K562 (cell line): ENCODE measurements around the gene NOP16. TPM values are rescaled to one million over a fixed set of nuclear protein-coding genes. Genes with fewer than 3 reads are reported as not detected.

Experiments
- ADNP ChIP-seq: fragments of 200-800 bp; sonication (Bioruptor generic); IDR thresholded peaks from 2 replicates; pipeline ENCODE4 v1.6.1; 2016; ENCODE audit warnings: missing genetic modification characterization, missing compliant biosample characterization
- ATF7 ChIP-seq: fragments of 450-650 bp; IDR thresholded peaks from 2 replicates; pipeline ENCODE4 v1.7.1; 2014; ENCODE audit warnings: mild to moderate bottlenecking, moderate library complexity
- CBX3 ChIP-seq, 2 experiments: IDR thresholded peaks; 1 replicate in 1 of 2; 2 replicates in 1 of 2; pipeline ENCODE4 v1.6.1; 2012; ENCODE audit warnings: inconsistent platforms in 2 of 2, low read length in 2 of 2, borderline replicate concordance in 1 of 2, control low read depth in 1 of 2
- CEBPB ChIP-seq: fragments of 450-650 bp; IDR thresholded peaks from 2 replicates; pipeline ENCODE4 v1.6.1; 2016; ENCODE audit warnings: missing genetic modification characterization, missing compliant biosample characterization
- CEBPG ChIP-seq, 3 experiments: fragments of 200-800 bp in 1 of 3; sonication (Bioruptor generic) in 1 of 3; sonication (generic) in 1 of 3; formaldehyde crosslinking in 1 of 3; IDR thresholded peaks in 2 of 3; conservative IDR thresholded peaks in 1 of 3; 2 replicates each; pipeline versions ENCODE4 v1.6.1 to v1.8.0; 2016 to 2022; ENCODE audit warnings: missing compliant biosample characterization in 2 of 3, missing genetic modification characterization in 2 of 3, mild to moderate bottlenecking in 1 of 3, missing genetic modification reagents in 1 of 3
- CREB5 ChIP-seq: fragments of 250-450 bp; sonication (Bioruptor Pico); IDR thresholded peaks from 2 replicates; pipeline ENCODE4 v1.5.0; 2020; ENCODE audit warnings: mild to moderate bottlenecking
- E2F1 ChIP-seq: sonication (generic); formaldehyde crosslinking; IDR thresholded peaks from 2 replicates; pipeline ENCODE4 v1.8.1; 2023; ENCODE audit warnings: mild to moderate bottlenecking, missing genetic modification reagents, moderate library complexity
- JUN ChIP-seq, 2 experiments: sonication (generic) in 1 of 2; formaldehyde crosslinking in 1 of 2; IDR thresholded peaks; 2 replicates each; pipeline versions ENCODE4 v1.6.1 to v1.8.0; 2012 to 2022; ENCODE audit warnings: borderline replicate concordance in 2 of 2, mild to moderate bottlenecking in 2 of 2, improper control_type of control experiment in 1 of 2, low read depth in 1 of 2, low read length in 1 of 2, missing genetic modification reagents in 1 of 2
- NR2C2 ChIP-seq, 2 experiments: fragments of 200-800 bp in 1 of 2; sonication (Bioruptor generic) in 1 of 2; sonication (generic) in 1 of 2; formaldehyde crosslinking in 1 of 2; IDR thresholded peaks; 2 replicates each; pipeline versions ENCODE4 v1.6.1 to v1.8.0; 2016 to 2022; ENCODE audit warnings: mild to moderate bottlenecking in 1 of 2, missing compliant biosample characterization in 1 of 2, missing genetic modification characterization in 1 of 2, missing genetic modification reagents in 1 of 2
- PHTF2 ChIP-seq: fragments of 250-450 bp; sonication (Bioruptor Pico); IDR thresholded peaks from 2 replicates; pipeline ENCODE4 v1.5.0; 2021; ENCODE audit warnings: mild to moderate bottlenecking
- POLR2G ChIP-seq: fragments of 200-400 bp; formaldehyde crosslinking; IDR thresholded peaks from 2 replicates; pipeline ENCODE4 v1.6.1; 2017; ENCODE audit warnings: low read depth, mild to moderate bottlenecking, antibody characterized with exemption, low read length, moderate library complexity
- RERE ChIP-seq: sonication (generic); formaldehyde crosslinking; IDR thresholded peaks from 2 replicates; pipeline ENCODE4 v1.8.0; 2023; ENCODE audit warnings: missing genetic modification reagents, mild to moderate bottlenecking, borderline replicate concordance
- SOX6 ChIP-seq: fragments of 450-650 bp; IDR thresholded peaks from 2 replicates; pipeline ENCODE4 v1.6.1; 2014; ENCODE audit warnings: mild to moderate bottlenecking
- VEZF1 ChIP-seq: fragments of 200-800 bp; sonication (Bioruptor generic); IDR thresholded peaks from 2 replicates; pipeline ENCODE4 v1.6.1; 2017; ENCODE audit warnings: missing genetic modification characterization, missing compliant biosample characterization
- ZNF561 ChIP-seq: fragments of 450-650 bp; formaldehyde crosslinking; conservative IDR thresholded peaks from 2 replicates; pipeline ENCODE4 v1.4.0; 2020; ENCODE audit warnings: mild to moderate bottlenecking, moderate library complexity
- polyA plus RNA-seq, 8 experiments: library from polyadenylated mRNA; depleted of rRNA in 4 of 8; stranded (reverse) in 5 of 8; unstranded in 3 of 8; fragments of >200 nt; fragmentation: Nextera tagmentation in 2 of 8; fragmentation: Illumina TruSeq in 1 of 8; extraction: Ambion mirVana in 2 of 8; extraction: Trizol in 1 of 8; gene quantifications; 2 replicates each; pipeline versions ENCODE4 v1.2.1 to v1.2.3, GENCODE V29; 2011 to 2014; ENCODE audit warnings: inconsistent platforms in 1 of 8, missing spikeins in 1 of 8
- total RNA-seq, 7 experiments: library from RNA; depleted of rRNA in 6 of 7; stranded (reverse); fragments of >200 nt in 6 of 7; fragmentation: Illumina TruSeq in 2 of 7; extraction: Trizol in 2 of 7; gene quantifications; 2 replicates each; pipeline versions ENCODE4 v1.2.1 to v1.2.3, GENCODE V29; 2011 to 2021; ENCODE audit warnings: low replicate concordance in 1 of 7

NOP16 gene
- total and polyA plus RNA-seq, 9 of the 15 experiments (the other 6 are each of a cell fraction or from before 2014, with no cell fraction given), result 92.5 to 342 (median 148) TPM

GRCh38 chr5:176371621-176372539 lies 16.5 kb downstream of the NOP16 start (continued):
- TF ChIP-seq RERE (no peak), CBX3 (IDR thresholded peaks at IDR 0.05; ENCODE audit: borderline replicate concordance in 1 of 2, low read length in 2 of 2) (no peak), ZNF561 (CRISPR knock-in tag) (no peak), PHTF2 (CRISPR knock-in tag) (no peak), JUN (IDR thresholded peaks at IDR 0.05; ENCODE audit: borderline replicate concordance, low read depth, low read length) (peak; percentile 70), JUN (CRISPR knock-in tag; IDR thresholded peaks at IDR 0.05; ENCODE audit: borderline replicate concordance) (no peak), ADNP (tag) (no peak), CEBPB (peak; percentile 91), VEZF1 (CRISPR knock-in tag) (0 out of 2 replicates have a peak, but pooled peaks have one; percentile 2), POLR2G (no peak), NR2C2 (CRISPR knock-in tag; IDR thresholded peaks at IDR 0.05) (no peak), NR2C2 (tag; IDR thresholded peaks at IDR 0.05) (peak; percentile 21; the same call in 1 of the 2 replicates), E2F1 (CRISPR knock-in tag) (no peak), ATF7 (peak; percentile 96), CEBPG (CRISPR knock-in tag; IDR thresholded peaks at IDR 0.05) (peak; percentile 62), CEBPG (tag; conservative IDR thresholded peaks at IDR 0.05 in 1 of 2, IDR thresholded peaks at IDR 0.05 in 1 of 2) (peak; percentile 65 to 71), SOX6 (peak; percentile 80), CREB5 (CRISPR knock-in tag) (no peak)
